ENCODE results near the gene SLC22A23.

SLC22A23 gene, protein sequence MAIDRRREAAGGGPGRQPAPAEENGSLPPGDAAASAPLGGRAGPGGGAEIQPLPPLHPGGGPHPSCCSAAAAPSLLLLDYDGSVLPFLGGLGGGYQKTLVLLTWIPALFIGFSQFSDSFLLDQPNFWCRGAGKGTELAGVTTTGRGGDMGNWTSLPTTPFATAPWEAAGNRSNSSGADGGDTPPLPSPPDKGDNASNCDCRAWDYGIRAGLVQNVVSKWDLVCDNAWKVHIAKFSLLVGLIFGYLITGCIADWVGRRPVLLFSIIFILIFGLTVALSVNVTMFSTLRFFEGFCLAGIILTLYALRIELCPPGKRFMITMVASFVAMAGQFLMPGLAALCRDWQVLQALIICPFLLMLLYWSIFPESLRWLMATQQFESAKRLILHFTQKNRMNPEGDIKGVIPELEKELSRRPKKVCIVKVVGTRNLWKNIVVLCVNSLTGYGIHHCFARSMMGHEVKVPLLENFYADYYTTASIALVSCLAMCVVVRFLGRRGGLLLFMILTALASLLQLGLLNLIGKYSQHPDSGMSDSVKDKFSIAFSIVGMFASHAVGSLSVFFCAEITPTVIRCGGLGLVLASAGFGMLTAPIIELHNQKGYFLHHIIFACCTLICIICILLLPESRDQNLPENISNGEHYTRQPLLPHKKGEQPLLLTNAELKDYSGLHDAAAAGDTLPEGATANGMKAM

DNA sequence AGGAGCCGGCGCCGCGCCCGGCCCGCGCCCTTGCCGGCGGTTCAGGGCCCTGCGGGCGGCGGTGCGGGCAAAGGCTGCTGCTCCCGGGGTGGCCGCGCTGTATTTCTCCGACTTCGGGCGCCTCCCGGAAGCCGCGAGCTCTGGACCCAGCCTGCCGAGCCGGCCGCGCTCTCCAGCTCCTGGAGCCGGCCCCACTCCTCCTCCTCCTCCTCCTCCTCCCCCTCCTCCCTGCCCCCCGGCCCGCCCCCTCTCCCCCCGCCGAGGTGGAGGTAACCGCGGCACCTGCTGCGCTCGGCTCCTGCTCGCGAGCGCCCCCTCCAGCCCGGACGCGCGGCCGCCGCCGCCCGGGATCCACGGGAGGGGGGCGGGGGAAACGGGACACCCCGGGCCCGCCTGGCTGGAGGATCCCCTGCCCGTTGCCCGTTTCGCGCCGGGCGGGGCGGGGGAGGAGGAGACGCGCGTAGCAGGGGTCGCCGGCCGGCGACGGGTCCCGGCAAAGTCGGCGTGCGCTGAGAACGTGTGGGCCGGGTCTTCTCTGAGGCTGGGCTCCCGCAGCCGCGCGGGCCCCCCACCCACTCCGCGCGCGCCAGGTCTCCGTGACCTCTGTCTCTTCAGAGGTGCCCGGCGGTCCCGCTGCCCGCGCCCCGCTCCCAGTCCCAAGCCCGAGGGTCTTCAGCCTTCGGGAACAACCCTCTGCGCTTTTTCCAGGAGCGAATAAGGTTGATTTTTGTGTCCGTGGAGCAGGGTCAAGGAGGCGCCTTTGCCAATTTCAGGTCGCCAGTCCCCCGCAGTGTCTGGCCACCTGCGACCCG is at the start of gene SLC22A23:
TSS of gene SLC22A23 (minus strand) at position 153 of the 812 bp plus-strand sequence. CDS start 491 bp downstream, outside the sequence.
- in situ Hi-C loops (cut with MboI; ENCODE audit: low sequenced_read_pairs): no loop called here

DNA sequence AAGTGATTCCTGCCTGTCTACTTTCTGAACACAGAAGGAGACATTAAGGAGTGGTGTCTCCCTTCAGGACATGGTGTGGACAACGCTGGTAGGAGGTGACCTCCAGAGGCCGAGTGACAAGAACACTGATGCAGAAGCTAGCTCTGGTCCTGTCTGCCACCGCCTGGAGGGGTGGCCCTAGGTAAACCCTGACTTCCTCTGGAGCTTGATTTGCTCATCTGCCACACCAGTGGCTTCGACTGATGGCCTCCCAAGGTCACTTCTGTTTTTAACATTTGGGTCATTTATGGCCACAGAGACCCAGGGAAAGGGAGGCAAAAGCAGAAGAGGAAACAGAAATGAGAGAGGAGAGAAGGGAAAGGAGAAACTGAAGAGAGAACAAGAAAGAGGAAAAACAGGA is 49.4 kb upstream of the SLC22A23 start:
- in situ Hi-C loops (cut with MboI; ENCODE audit: low sequenced_read_pairs): no loop called here

DNA sequence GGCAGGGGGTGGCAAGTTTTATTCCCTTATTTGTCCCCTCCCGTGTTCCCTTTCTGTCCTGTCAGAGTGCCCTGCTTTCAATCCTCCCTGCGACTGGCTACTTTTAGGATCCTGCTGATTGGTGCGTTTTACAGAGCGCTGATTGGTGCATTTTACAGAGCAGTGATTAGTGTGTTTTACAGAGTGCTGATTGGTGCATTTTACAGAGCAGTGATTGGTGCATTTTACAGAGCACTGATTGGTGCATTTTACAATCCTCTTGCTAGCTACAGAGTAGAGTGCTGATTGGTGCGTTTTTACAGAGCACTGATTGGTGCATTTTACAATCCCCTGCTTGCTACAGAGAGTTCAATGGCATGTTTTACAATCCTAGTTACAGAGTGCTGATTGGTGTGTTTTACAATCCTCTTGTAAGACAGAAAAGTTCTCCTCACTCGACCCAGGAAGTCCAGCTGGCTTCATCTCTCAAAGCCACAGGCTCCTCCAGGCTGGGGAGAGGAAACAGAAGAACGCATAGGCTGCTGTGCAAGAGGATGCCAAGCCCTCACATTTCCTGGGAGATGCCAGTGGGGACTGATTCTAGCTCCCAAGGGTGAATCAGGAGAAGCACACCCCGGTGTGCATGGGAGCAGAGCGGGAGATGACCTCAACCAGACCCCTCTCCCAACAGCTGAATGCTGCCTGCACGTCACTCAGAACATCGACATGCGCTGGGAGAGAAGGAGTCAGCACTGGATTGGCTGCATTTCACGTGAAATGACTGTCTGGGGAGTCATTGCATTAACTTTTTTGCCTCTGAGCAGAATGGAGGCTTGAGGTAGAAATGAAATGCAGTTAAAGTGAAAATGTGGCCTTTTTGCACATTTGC is 48.3 kb upstream of the SLC22A23 start:
- in situ Hi-C loops (cut with MboI; ENCODE audit: low sequenced_read_pairs): no loop called here

DNA sequence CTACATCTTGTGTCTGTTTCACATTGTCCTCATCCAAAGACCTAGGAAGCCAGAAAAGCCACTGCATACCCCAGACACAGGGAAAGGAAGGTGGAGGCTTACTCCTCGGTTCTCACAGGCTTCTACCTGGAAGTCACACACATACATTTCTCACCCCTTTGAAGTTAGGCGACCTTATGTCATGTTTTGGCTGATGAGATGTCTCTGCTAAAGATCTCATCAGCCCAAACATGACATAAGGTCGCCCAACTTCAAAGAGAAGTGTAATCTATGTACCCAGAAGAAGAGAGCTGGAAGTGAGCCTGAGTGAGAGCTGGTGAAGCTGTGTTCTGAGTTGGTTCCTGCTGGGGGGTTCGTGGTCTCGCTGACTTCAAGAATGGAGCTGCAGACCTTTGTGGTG is 47.5 kb upstream of the SLC22A23 start:
- in situ Hi-C loops (cut with MboI; ENCODE audit: low sequenced_read_pairs): no loop called here

DNA sequence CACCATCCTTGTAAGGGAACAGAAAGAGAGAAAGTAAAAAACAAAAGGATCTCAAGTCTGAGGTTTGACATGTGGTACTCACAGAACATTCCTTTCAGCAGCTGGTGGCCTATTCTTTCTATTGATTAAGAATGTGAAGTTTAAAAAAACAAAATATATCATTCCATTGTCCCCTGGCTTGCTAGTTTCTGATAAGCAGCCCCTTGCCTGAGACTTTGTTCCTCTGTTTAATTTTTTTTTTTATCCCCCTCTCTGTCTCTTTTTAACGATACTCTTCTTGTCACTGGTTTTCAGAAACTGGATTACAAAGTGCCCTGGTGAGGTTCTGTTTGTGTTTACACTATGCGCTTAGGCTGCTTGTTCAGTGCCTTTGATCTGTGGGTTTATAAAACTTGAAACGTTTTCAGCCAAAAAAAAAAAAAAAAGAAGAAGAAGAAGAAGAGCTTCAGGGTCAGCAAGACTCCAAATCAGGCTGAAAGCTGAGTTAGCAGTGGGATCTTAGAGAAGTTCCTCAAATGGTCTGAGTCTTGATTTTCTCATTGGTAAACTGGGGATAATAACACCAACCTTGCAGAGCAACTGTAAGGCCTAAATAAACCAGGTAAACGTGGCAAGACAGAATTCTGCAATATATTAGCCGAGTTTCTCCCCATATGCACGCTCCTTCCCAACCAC is 45.1 kb upstream of the SLC22A23 start:
- in situ Hi-C loops (cut with MboI; ENCODE audit: low sequenced_read_pairs): no loop called here

DNA sequence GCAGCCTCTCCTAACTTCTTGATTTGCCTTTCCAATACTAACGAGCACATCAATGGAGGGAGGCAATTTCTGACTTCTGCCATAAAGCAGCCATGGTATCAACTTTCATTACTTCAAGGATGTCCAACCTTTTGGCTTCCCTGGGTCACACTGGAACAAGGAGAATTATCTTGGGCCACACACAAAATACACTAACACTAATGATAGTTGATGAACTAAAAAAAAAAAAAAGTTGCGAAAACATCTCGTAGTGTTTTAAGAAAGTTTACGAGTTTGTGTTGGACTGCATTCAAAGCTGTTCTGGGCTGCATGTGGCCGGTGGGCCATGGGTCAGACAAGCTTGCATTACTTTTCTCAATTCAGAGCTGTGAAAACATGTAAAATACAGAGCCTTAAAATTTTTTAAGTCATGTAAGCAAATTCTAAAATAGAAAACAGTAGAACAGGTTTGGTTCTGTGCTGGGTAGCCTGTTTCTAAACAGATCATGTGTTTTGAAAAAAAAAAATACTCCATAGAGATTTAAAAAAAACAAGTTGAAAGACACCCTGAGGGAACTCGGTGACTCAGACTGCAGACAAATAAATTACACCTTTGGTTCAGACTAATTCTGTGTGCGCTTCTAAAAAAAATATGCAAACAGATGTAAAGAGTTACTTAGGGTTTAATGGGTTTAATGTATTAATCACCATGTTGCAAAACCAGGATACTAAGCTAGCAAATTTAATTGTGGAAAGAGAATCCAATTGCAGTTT is 43.6 kb upstream of the SLC22A23 start:
- in situ Hi-C loops (cut with MboI; ENCODE audit: low sequenced_read_pairs): no loop called here

DNA sequence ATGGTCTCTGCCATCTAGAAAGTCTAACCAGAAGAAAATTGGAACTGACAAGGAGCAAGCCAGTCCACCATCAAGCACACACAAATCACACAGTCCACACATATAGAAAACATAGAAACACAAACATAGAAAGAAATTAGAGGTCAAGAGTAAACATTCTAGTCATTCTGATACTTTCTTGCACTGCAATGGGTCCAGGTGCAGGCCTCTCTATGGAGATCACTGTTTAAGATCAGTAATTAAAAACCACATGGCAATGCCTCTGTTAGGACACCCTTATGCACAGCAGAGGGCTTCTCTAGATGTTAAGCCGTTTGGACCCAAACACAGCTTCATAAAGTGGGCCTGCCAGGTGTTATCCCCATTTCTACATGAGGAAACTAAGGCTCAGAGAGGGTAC is 42.8 kb upstream of the SLC22A23 start:
- in situ Hi-C loops (cut with MboI; ENCODE audit: low sequenced_read_pairs): no loop called here

DNA sequence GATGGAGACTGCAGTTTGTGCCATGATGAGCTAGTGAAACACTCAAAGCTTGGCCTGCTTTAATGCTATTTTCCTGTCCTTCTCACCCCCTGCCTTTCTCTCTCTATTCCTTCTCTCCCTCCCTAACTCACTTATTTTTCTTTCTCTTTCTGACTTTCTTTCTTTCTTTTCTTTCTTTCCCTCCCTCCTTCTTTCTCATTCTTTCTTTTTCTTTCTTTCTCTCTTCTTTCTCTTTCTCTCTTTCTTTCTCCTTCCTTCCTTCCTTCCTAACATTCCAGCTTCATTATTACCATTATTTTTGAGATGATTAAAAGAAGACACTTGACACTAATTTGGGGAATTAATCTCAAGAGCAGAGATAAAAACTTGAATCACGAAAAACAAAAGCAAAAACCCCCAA is 39.5 kb upstream of the SLC22A23 start:
- in situ Hi-C loops (cut with MboI; ENCODE audit: low sequenced_read_pairs): no loop called here

DNA sequence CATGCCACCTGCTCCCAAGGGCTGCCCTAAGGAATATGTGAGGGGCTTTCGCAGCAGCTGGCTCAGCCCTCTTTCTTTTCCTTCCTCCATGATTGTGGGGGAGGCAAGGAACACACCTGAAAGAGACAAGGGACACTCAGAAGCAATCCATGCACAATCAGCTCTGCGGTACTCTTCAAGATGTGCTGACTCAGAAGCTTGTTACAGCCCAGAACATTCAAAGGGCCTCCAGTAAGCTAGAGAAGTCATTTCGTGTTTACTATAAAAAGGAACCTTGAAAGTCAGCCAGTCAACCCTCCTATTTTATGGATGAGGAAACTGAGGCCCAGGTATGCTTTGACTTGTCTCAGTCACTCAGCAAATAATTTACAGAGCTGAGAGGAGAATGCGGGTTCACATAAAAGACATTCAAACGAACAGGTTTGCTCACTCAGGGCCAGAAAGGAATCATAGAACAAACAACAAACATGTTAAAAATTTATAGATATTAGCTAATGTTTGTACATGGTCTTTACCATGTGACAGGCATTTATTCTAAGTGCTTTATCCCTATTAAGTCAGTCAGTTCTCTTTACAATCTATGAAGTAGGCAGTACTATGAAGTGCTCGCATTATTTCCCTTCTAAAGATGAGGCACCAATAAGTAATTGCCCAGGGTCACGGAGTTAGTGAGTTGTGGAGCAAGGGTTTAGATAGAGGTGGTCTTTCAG is 37.7 kb upstream of the SLC22A23 start:
- in situ Hi-C loops (cut with MboI; ENCODE audit: low sequenced_read_pairs): no loop called here

DNA sequence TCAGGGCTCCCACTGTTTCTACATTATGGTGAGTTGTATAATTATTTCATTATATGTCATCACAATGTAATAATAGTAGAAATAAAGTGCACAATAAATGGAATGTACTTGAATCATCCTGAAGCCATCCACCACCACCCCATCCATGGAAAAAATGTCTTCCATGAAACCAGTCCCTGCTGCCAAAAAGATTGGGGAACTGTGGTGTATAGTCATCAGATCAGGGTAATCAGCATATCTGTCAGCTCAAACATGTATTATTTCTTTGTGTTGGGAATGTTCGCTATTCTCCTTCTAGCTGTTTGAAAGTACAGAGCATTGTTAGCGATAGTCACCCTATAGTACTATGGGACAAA is 33.8 kb upstream of the SLC22A23 start:
- in situ Hi-C loops (cut with MboI; ENCODE audit: low sequenced_read_pairs): no loop called here

DNA sequence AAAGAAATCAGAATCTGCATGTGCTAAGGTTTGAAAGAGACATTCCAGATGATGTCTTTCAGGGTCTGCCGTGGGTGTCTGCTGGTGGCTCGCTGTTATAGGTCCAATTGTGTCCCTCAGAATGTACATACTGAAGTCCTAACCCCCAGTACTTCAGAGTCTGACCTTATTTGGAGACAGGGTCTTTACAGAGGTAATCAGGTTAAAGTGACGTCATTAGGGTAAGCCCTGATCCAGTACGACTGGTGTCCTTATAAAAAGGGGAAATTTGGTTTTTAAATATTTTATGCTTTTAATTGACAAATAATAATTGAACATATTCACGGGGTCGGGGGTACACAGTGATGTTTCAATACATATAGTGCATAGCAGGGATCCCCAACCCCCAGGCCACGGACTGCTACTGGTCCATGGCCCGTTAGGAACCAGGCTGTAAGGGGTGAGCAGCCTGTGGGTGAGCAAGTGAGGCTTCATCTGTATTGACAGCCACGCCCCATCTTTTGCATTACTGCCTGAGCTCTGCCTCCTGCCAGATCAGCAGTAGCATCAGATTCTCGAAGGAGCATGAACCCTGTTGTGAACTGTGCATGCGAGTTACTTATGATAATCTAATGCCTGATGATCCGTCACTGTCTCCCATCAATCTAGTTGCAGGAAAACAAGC is 33.2 kb upstream of the SLC22A23 start:
- in situ Hi-C loops (cut with MboI; ENCODE audit: low sequenced_read_pairs): no loop called here

DNA sequence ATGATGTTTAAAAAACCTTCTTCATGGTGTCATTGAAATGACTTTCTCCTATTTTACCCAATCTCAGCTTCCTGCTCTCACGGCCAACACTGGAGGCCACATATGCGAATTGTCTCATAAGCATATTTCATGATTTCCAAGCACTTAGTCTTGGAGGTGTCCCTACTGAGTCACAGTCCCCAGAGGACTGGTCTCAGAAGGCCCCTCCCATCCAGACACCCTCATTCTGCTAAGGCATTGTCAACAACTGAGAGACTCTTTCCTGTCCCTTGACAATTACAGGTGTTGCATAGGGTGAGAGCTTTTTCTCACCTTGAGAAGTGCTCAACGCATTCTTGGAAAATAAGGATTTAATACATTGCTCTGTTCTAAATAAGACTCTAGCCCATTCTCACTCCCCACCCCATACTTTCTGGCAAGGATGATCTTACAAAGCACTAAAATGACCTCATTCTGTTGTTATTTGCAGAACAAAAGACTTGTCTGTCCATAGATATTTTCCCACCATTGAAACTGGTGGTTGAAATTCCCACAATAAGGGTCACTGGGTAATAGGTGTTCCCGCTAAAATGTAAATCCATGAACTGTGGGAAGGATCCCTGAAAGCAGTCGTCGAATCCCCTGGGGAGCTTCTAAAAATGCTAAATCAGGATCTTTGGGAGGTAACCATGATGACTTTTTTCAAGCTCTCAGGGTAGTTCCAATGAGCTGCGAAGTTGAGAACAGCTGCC is 32.3 kb upstream of the SLC22A23 start:
- in situ Hi-C loops (cut with MboI; ENCODE audit: low sequenced_read_pairs): no loop called here

DNA sequence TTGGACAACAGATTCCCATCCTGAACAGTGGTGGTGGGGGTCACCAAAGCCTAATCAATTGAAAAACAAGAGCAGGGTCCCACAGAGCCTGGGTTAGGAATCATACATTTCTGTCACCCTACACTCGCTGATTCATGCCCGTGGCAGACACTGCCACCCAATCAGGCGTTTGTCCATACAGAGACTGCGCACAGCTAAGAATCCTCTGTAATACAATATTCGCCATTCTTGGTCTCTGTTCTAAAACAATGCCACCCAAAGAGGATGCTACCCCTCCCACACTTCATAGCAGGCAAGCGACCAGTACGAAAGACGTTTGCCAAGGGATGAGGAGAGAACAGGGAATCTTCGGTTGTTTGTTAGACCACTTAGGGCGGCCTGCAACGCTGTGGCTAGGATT is 28.1 kb upstream of the SLC22A23 start:
- in situ Hi-C loops (cut with MboI; ENCODE audit: low sequenced_read_pairs): no loop called here

DNA sequence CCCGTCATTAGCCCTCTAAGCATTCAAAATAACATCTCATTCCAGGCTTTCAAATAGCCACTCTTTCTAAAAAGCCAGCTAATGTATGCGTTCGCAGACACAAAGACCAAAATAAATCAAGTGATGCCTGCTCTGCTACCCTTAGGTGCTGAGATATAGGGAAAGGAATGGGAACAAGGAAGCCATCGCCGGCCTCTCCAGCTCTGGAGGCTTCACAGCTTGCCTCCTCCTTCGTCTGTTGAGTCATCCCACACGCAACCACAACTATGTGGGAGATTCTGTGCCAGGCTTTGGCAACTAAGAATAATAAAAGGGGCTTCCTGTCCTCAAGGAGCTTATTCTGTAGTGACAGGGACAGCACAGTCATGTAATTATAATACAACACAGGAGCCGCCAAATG is 27.3 kb upstream of the SLC22A23 start:
- in situ Hi-C loops (cut with MboI; ENCODE audit: low sequenced_read_pairs): no loop called here

DNA sequence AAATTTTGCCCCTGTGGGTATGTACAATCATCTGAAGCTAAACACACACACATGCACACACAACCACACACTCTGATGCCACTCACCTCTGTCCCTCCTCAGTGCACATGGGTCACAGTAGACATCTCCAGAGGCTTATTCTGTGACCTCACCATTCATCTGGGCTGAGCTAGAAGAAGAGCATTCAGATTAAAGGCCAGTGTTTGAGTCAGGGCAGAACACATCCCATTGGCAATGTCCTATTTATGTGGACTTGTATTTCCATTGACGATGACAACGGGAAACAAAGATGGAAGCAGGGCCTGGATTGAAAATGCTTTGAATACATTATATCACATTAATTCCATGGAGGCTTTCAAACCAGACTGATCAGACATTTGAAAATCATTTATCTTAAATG is 26.8 kb upstream of the SLC22A23 start:
- in situ Hi-C loops (cut with MboI; ENCODE audit: low sequenced_read_pairs): no loop called here

DNA sequence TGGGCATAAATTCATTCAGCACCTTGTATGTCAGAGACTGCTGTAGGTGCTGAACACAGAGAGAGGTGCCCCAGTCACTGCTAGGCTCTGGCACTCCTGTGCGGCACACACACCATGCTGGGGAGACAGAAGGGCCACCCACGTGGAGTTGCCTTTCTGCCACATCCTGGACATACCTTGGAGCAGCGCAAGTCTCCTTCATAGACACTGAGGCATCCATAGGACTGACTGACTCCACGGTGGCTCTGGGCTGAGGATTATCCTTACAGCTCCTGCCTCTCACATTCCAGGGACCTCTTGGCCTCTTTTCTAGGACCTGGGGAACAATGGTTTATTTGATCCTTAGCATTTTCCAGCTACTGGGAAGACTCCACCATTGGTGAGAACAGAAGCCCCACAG is 26.0 kb upstream of the SLC22A23 start:
- in situ Hi-C loops (cut with MboI; ENCODE audit: low sequenced_read_pairs): no loop called here

DNA sequence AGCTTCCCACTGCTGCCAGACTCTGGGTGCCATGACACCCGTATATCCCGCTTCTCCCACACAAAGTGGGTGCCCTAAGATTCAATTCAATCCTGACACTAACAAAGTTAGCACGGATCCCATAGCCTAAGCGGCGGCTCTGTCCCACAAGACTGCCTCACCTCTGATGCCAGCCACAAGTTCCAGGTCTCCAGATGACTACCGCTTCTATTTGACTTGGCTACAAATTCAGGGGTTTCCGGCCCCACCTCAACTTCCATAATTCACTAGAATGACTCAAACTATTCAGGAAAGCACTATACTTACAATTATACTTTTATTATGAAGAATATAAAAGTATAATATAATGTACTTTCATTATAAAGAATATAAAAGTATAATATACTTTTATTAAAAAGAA is 24.8 kb upstream of the SLC22A23 start:
- in situ Hi-C loops (cut with MboI; ENCODE audit: low sequenced_read_pairs): no loop called here

DNA sequence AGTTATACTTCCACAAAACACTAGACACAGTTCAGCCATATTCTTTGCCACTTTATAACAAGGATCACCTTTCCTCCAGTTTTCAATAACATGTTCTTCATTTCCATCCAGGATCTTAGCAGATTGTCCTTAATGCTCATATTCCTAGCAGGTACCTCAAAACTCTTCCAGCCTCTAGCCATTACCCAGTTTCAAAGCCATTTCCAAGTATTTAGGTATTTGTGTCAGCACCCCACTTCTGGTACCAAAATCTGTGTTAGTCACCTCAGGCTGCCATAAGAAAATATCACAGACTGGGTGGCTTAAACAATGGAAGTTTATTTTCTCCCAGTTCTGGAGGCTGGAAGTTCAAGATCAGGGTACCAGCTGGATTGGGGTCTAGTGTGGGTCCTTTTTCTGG is 23.2 kb upstream of the SLC22A23 start:
- in situ Hi-C loops (cut with MboI; ENCODE audit: low sequenced_read_pairs): no loop called here
